SW 1271 (cell line): ENCODE data around the gene OPHN1.

Experiments used
- DNase-seq, 2 experiments: peaks; one replicate each; lab custom pipeline; 2025; lab: John Stamatoyannopoulos, UW

The OPHN1 gene

GRCh38 chrX:68249401-68249831 is 183.9 kb downstream of the OPHN1 start:
- no peak for DNase-seq

GRCh38 chrX:68238568-68238967 is 194.7 kb downstream of the OPHN1 start:
- no peak for DNase-seq

GRCh38 chrX:68234171-68234910 is 199.0 kb downstream of the OPHN1 start:
- no peak for DNase-seq

GRCh38 chrX:68232206-68232605 is 201.1 kb downstream of the OPHN1 start:
- DNase-seq = no peak

GRCh38 chrX:68209008-68209407 is 224.3 kb downstream of the OPHN1 start:
- no peak for DNase-seq

- no peak for DNase-seq
These were observed 228.7 kb downstream of the OPHN1 start for GRCh38 chrX:68204521-68205038.

- DNase-seq = no peak
These were observed 229.6 kb downstream of the OPHN1 start for GRCh38 chrX:68203646-68204045.

- no peak for DNase-seq
These were observed 230.1 kb downstream of the OPHN1 start for GRCh38 chrX:68203211-68203610.

GRCh38 chrX:68199062-68199848 is 234.0 kb downstream of the OPHN1 start:
- DNase-seq = no peak

GRCh38 chrX:68196939-68197791 is 236.1 kb downstream of the OPHN1 start:
- peak in 1 of 2 experiments; percentile 31 for DNase-seq

GRCh38 chrX:68195561-68195960 is 237.7 kb downstream of the OPHN1 start:
- no peak for DNase-seq

- DNase-seq = no peak
These were observed 239.5 kb downstream of the OPHN1 start for GRCh38 chrX:68193786-68194185.

GRCh38 chrX:68193234-68193633 is 240.1 kb downstream of the OPHN1 start:
- no peak for DNase-seq

GRCh38 chrX:68190799-68191198 is 242.5 kb downstream of the OPHN1 start:
- no peak for DNase-seq

GRCh38 chrX:68186552-68187262 is 246.6 kb downstream of the OPHN1 start:
- peak in 1 of 2 experiments; percentile 1 for DNase-seq

- no peak for DNase-seq
These were observed 248.1 kb downstream of the OPHN1 start for GRCh38 chrX:68185161-68185560.

GRCh38 chrX:68183612-68184214 is 249.6 kb downstream of the OPHN1 start:
- DNase-seq = peak in 1 of 2 experiments; percentile 33

- no peak for DNase-seq
These were observed 252.7 kb downstream of the OPHN1 start for GRCh38 chrX:68180579-68180978.

GRCh38 chrX:68179355-68179754 is 253.9 kb downstream of the OPHN1 start:
- no peak for DNase-seq

GRCh38 chrX:68177542-68177941 is 255.8 kb downstream of the OPHN1 start:
- no peak for DNase-seq

- no peak for DNase-seq
These were observed 257.7 kb downstream of the OPHN1 start for GRCh38 chrX:68175562-68175961.
